ENCODE measurements around the gene GPR171. TPM values are rescaled to one million over a fixed set of nuclear protein-coding genes. Genes with fewer than 3 reads are reported as not detected.

GPR171 gene
- total RNA-seq, 4 donors from 2014 or later = 0.55 to 0.68 TPM; not detected in 2

- no peak for DNase-seq (ENCODE audit: low spot score in 2 of 2)
- intact Hi-C loops (cut with DNase I; ENCODE audit: low total_unique reads) = no loop called here
- TF ChIP-seq POLR2A (IDR thresholded peaks at IDR 0.05) (no peak), CTCF (IDR thresholded peaks at IDR 0.05) (no peak)
- H3K4me3 ChIP-seq (ENCODE audit: low read depth, poor library complexity, severe bottlenecking) = no peak overlapping the region
- 44 to 51% methylated on average over 1 of the region's 1 CpG for WGBS, 2 donors
Observed at GRCh38 chr3:151218136-151218535, 15.1 kb upstream of the GPR171 start.

- no peak overlapping the region for H3K4me3 ChIP-seq (ENCODE audit: low read depth, poor library complexity, severe bottlenecking)
- intact Hi-C loops (cut with DNase I; ENCODE audit: low total_unique reads) = no loop called here
- TF ChIP-seq CTCF (IDR thresholded peaks at IDR 0.05) (no peak), POLR2A (IDR thresholded peaks at IDR 0.05) (no peak)
- no peak for DNase-seq (ENCODE audit: low spot score in 2 of 2)
- 82% methylated on average over 3 of the region's 3 CpGs for WGBS, 2 donors
Observed at GRCh38 chr3:151216641-151217607, 13.9 kb upstream of the GPR171 start.

- intact Hi-C loops (cut with DNase I; ENCODE audit: low total_unique reads) = no loop called here
- no peak overlapping the region for H3K4me3 ChIP-seq (ENCODE audit: low read depth, poor library complexity, severe bottlenecking)
- no peak for DNase-seq (ENCODE audit: low spot score in 2 of 2)
- TF ChIP-seq POLR2A (IDR thresholded peaks at IDR 0.05) = no peak
- no peak for TF ChIP-seq CTCF (IDR thresholded peaks at IDR 0.05)
- WGBS, 2 donors = 77 to 93% methylated on average over 1 of the region's 1 CpG
Observed at GRCh38 chr3:151214459-151214858, 11.4 kb upstream of the GPR171 start.

- TF ChIP-seq POLR2A (IDR thresholded peaks at IDR 0.05) (no peak), CTCF (IDR thresholded peaks at IDR 0.05) (no peak)
- no peak for DNase-seq (ENCODE audit: low spot score in 2 of 2)
- no peak overlapping the region for H3K4me3 ChIP-seq (ENCODE audit: low read depth, poor library complexity, severe bottlenecking)
- intact Hi-C loops (cut with DNase I; ENCODE audit: low total_unique reads) = no loop called here
- 91 to 92% methylated on average over 5 of the region's 5 CpGs for WGBS, 2 donors
Observed at GRCh38 chr3:151213881-151214280, 10.9 kb upstream of the GPR171 start.

GRCh38 chr3:151213151-151213550 lies 10.1 kb upstream of the GPR171 start:
- TF ChIP-seq CTCF (IDR thresholded peaks at IDR 0.05) (no peak), POLR2A (IDR thresholded peaks at IDR 0.05) (no peak)
- H3K4me3 ChIP-seq (ENCODE audit: low read depth, poor library complexity, severe bottlenecking) = no peak overlapping the region
- intact Hi-C loops (cut with DNase I; ENCODE audit: low total_unique reads) = no loop called here
- WGBS, 2 donors = 71 to 74% methylated on average over 4 of the region's 4 CpGs
- DNase-seq (ENCODE audit: low spot score in 2 of 2) = no peak

Measured in lower leg skin (tissue), 4 donors.